Progenitor cell of endocrine pancreas (in vitro differentiated cells): ENCODE data around the gene LRMDA. TPM values are rescaled to one million over a fixed set of nuclear protein-coding genes. Genes with fewer than 3 reads are reported as not detected.

Source experiments
- DNase-seq: peaks from one replicate; pipeline ENCODE4 v3.0.0; 2021; ENCODE audit warnings: low spot score; ENCODE audit not compliant: unreplicated experiment
- H3K27ac Mint-ChIP-seq: 2 replicates; pipeline ENCODE4 v1.8.0; 2021; ENCODE audit warnings: mild to moderate bottlenecking, moderate library complexity, mixed read lengths
- H3K27me3 Mint-ChIP-seq: 2 replicates; pipeline ENCODE4 v1.8.0; 2021; ENCODE audit warnings: mixed read lengths
- H3K36me3 Mint-ChIP-seq: 2 replicates; pipeline ENCODE4 v1.8.0; 2022; ENCODE audit warnings: mixed read lengths; ENCODE audit not compliant: insufficient read depth
- H3K4me1 Mint-ChIP-seq: 2 replicates; pipeline ENCODE4 v1.8.0; 2021; ENCODE audit warnings: low read depth, mixed read lengths
- H3K4me3 Mint-ChIP-seq: 2 replicates; pipeline ENCODE4 v1.8.0; 2021; ENCODE audit warnings: low read depth, mild to moderate bottlenecking, moderate library complexity, mixed read lengths
- H3K9me3 Mint-ChIP-seq: 2 replicates; pipeline ENCODE4 v1.8.0; 2021; ENCODE audit warnings: low read depth, mixed read lengths
- CTCF ChIP-seq: fragments of 200-600 bp; sonication (generic); IDR thresholded peaks from one replicate; pipeline ENCODE4 v1.5.0; 2021; ENCODE audit warnings: antibody characterized with exemption, mild to moderate bottlenecking; ENCODE audit not compliant: unreplicated experiment
- total RNA-seq: library from RNA; stranded (reverse); gene quantifications from 2 replicates; pipeline ENCODE4 v1.2.1, GENCODE V29; 2021

LRMDA gene
- total RNA-seq, 1 donor from 2014 or later: 6.5 TPM

- H3K27ac Mint-ChIP-seq: peak overlapping the region; percentile 41
- peaks cover 34% of the 10 kb centered on the region for H3K4me1 Mint-ChIP-seq
- H3K4me3 Mint-ChIP-seq: no peak overlapping the region
- H3K9me3 Mint-ChIP-seq: peaks cover 3% of the 10 kb centered on the region
- DNase-seq: no peak
- peaks cover 2% of the 10 kb centered on the region for H3K36me3 Mint-ChIP-seq
- peak; percentile 44 for TF ChIP-seq CTCF
- peaks cover 3% of the 10 kb centered on the region for H3K27me3 Mint-ChIP-seq
Observed at GRCh38 chr10:76033457-76034196, 602.2 kb downstream of the LRMDA start.

- peaks cover 2% of the 10 kb centered on the region for H3K36me3 Mint-ChIP-seq
- peaks cover 6% of the 10 kb centered on the region for H3K9me3 Mint-ChIP-seq
- DNase-seq: no peak
- H3K27me3 Mint-ChIP-seq: peaks cover 3% of the 10 kb centered on the region
- no peak for TF ChIP-seq CTCF
- peak overlapping the region; percentile 7 for H3K27ac Mint-ChIP-seq
- no peak overlapping the region for H3K4me3 Mint-ChIP-seq
- peaks cover 34% of the 10 kb centered on the region for H3K4me1 Mint-ChIP-seq
Observed at GRCh38 chr10:76034353-76035205, 603.2 kb downstream of the LRMDA start.

DNA sequence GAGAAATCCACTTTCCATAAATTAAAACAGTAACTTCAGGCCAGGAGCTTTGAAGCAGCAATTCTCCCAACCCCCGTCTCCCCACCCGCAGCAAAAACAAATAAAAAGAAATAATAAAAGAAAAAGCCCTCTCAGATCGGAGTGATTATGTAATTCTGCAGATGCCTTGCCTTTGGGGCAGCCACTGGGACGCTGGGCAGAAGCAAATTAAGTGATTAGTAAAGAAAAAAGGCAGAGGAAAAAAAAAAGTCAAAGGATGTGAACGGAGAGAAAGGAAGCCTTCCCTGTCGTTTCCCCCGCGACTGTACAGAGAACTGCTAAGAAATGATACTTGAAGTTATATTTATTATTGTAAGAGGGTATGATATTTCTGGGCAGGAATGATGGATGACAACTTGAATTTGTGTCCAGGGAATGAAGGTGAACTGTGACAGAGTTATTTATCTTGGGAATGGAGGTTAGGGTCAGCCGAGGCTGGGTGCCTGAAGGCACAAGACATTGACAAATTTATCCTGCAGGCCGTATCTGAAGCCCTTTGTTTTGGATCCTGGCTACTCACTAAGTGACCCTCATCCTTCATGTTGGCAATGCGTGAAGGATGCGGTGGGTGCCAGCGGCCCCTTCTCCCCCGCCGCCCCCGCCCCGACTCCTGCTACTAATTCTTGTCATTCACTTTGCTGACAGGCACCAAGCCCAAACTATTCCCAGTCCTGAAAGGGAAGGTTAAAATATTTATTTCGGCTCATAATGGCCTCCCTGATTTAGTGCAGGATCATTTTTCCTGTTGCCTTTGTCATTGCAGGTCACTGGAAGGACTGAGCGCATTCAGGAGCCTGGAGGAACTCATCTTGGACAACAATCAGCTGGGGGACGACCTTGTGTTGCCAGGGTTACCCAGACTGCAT lies 604.0 kb downstream of the LRMDA start:
- Mint-ChIP-seq H3K9me3 (peaks cover 6% of the 10 kb centered on the region), H3K36me3 (peaks cover 4% of the 10 kb centered on the region), H3K27ac (peak overlapping the region; percentile 76), H3K4me3 (peak overlapping the region; percentile 29), H3K27me3 (peaks cover 3% of the 10 kb centered on the region), H3K4me1 (peaks cover 34% of the 10 kb centered on the region)
- DNase-seq: no peak
- no peak for TF ChIP-seq CTCF

- H3K4me1 Mint-ChIP-seq: peaks cover 34% of the 10 kb centered on the region
- peak; percentile 97 for TF ChIP-seq CTCF
- H3K36me3 Mint-ChIP-seq: peaks cover 5% of the 10 kb centered on the region
- peak; percentile 65 for DNase-seq
- peak overlapping the region; percentile 76 for H3K27ac Mint-ChIP-seq
- H3K27me3 Mint-ChIP-seq: peaks cover 3% of the 10 kb centered on the region
- peak overlapping the region; percentile 35 for H3K4me3 Mint-ChIP-seq
- peaks cover 6% of the 10 kb centered on the region for H3K9me3 Mint-ChIP-seq
Observed at GRCh38 chr10:76036111-76036940, 604.9 kb downstream of the LRMDA start.
